PFSK-1 (cell line): ENCODE results near the gene KRTAP10-3. TPM values are rescaled to one million over a fixed set of nuclear protein-coding genes. Genes with fewer than 3 reads are reported as not detected.

ENCODE experiments used
- FOXP2 ChIP-seq: optimal IDR thresholded peaks from 2 replicates; pipeline ENCODE3; 2011; ENCODE audit warnings: borderline replicate concordance, control low read depth, inconsistent platforms; ENCODE audit not compliant: insufficient read depth; ENCODE audit errors: extremely low read length, extremely low read depth
- POLR2AphosphoS5 ChIP-seq: IDR thresholded peaks from 2 replicates; pipeline ENCODE4 v1.6.1; 2012; ENCODE audit warnings: low read depth, mild to moderate bottlenecking, control low read depth, low read length, moderate library complexity
- SIN3A ChIP-seq: IDR thresholded peaks from 2 replicates; pipeline ENCODE4 v1.6.1; 2012; ENCODE audit warnings: mild to moderate bottlenecking, low read length, moderate library complexity, borderline replicate concordance; ENCODE audit not compliant: insufficient read depth
- TAF1 ChIP-seq: IDR thresholded peaks from 2 replicates; pipeline ENCODE4 v1.6.1; 2012; ENCODE audit warnings: low read length, control low read depth, borderline replicate concordance; ENCODE audit not compliant: insufficient read depth
- polyA plus RNA-seq: library from polyadenylated mRNA; unstranded; fragments of >200 nt; gene quantifications from one replicate; pipeline ENCODE4 v1.2.1, GENCODE V29; 2012; ENCODE audit warnings: low read depth, missing spikeins; ENCODE audit not compliant: insufficient read length
- TF ChIP-seq, protein P1 (sequence below), 2 experiments: IDR thresholded peaks; 2 replicates each; pipeline versions ENCODE4 v1.6.1 to v1.8.0; 2011 to 2012; ENCODE audit warnings: low read depth in 2 of 2, low read length in 2 of 2, control low read depth in 1 of 2, inconsistent platforms in 1 of 2, mild to moderate bottlenecking in 1 of 2, moderate library complexity in 1 of 2; ENCODE audit not compliant: insufficient read depth in 1 of 2

Gene KRTAP10-3, protein sequence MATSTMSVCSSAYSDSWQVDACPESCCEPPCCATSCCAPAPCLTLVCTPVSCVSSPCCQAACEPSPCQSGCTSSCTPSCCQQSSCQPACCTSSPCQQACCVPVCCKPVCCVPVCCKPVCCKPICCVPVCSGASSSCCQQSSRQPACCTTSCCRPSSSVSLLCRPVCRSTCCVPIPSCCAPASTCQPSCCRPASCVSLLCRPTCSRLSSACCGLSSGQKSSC
- not detected for polyA plus RNA-seq

DNA sequence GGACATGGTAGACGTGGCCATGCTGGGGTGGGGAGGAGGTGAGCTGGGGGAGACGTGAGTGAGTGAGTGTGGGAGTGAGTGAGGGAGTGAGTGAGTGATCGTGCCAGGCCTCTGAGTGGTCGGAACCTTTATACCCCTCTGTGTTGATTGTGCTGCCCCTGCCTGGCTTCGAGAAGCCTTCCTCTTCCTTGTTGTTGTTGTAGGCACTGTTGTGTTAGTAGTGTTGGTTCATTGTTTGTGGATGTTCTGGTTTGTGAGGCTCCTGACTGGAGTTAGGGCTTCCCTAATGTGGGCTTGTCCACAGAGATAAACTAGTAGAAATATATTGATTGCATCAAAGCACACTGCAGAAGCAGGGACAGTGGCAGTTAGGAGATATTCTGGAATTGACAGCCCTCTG, at the start of gene KRTAP10-3:
KRTAP10-3 (minus strand) TSS at position 101 of the 400 bp plus-strand sequence; CDS start at position 21, 80 bp downstream.
- TF ChIP-seq, protein P1, sequence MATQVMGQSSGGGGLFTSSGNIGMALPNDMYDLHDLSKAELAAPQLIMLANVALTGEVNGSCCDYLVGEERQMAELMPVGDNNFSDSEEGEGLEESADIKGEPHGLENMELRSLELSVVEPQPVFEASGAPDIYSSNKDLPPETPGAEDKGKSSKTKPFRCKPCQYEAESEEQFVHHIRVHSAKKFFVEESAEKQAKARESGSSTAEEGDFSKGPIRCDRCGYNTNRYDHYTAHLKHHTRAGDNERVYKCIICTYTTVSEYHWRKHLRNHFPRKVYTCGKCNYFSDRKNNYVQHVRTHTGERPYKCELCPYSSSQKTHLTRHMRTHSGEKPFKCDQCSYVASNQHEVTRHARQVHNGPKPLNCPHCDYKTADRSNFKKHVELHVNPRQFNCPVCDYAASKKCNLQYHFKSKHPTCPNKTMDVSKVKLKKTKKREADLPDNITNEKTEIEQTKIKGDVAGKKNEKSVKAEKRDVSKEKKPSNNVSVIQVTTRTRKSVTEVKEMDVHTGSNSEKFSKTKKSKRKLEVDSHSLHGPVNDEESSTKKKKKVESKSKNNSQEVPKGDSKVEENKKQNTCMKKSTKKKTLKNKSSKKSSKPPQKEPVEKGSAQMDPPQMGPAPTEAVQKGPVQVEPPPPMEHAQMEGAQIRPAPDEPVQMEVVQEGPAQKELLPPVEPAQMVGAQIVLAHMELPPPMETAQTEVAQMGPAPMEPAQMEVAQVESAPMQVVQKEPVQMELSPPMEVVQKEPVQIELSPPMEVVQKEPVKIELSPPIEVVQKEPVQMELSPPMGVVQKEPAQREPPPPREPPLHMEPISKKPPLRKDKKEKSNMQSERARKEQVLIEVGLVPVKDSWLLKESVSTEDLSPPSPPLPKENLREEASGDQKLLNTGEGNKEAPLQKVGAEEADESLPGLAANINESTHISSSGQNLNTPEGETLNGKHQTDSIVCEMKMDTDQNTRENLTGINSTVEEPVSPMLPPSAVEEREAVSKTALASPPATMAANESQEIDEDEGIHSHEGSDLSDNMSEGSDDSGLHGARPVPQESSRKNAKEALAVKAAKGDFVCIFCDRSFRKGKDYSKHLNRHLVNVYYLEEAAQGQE (IDR thresholded peaks at IDR 0.05; ENCODE audit: insufficient read depth in 1 of 2, low read depth in 2 of 2, low read length in 2 of 2) = no peak
- TF ChIP-seq SIN3A = no peak
- no peak for TF ChIP-seq FOXP2
- TF ChIP-seq POLR2AphosphoS5 = no peak
- no peak for TF ChIP-seq TAF1

DNA sequence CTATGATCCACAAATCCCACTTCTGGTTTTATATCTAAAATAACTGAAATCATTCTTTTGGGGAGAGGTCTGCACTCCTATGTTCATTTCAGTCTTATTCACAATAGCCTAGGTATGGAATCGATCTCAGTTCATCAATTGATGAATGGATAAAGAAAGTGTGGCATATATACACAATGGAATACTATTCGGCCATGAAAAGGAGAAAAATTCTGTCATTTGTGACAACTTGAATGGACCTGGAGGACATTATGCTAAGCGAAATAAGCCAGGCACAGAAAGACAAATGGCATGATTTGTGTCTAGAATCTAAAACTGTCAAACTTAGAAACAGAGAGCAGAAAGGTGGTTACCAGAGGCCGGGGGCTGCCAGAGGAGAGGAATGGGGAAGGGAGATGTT, 47.9 kb upstream of the KRTAP10-3 start:
- TF ChIP-seq, protein P1 (IDR thresholded peaks at IDR 0.05; ENCODE audit: insufficient read depth in 1 of 2, low read depth in 2 of 2, low read length in 2 of 2) = no peak
- no peak for TF ChIP-seq SIN3A
- TF ChIP-seq POLR2AphosphoS5 = no peak
- no peak for TF ChIP-seq FOXP2
- no peak for TF ChIP-seq TAF1

DNA sequence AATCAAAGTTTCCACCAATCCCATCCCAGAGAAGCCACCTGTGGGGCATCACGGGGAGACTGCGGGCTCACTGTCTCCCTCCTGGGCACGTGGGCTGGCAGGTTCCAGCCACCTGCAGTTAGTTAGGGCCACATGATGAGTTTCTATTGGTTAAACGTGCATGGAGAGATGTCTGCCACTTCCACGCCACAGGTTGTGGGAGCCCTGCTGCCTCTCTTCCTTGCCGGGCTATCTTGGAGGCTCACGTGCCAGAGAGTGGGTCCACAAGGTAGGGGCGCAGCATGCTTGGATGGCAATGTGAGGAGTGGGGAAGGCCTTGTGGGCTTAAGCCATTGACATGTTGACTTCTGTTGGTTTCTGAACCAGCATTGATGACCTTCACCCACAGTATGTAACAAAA, 45.3 kb upstream of the KRTAP10-3 start:
- TF ChIP-seq SIN3A = no peak
- TF ChIP-seq, protein P1 (IDR thresholded peaks at IDR 0.05; ENCODE audit: insufficient read depth in 1 of 2, low read depth in 2 of 2, low read length in 2 of 2) = no peak

DNA sequence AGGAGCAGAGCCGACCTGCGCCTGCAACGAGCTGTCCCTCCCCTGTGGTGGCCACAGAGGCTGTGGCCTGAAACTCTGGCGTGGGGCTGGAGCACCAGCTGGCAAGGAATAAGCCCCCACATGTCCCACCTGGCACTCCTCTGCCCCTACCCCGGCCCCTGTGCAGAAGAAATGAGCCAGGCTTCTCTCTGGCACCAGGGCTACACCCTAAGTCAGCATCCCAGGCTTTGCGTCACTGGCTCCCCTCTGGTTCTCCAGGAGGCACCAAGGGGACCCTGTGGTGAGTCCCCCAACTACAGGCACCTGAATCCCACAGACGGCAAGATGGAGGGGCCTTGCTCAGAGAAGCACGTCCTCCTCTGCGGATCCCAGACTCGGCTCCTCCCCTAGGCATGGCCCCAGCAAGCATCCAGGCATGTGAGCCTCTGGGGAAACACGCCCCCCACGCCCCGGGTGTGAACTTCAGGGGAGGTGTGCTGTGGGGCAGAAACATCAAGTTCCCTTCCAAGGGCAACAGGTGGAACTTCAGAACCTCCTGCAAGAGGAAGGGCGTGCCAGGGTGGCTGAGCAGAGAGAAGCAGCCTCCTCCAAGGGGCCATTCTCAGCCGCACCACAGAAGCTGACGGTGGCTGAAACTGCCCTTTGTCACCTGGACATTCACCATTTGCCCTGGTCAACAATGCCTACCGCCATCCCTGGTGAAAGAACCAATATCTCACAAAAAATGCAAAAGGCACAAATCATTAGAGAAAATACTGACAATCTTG, 44.7 kb upstream of the KRTAP10-3 start:
- TF ChIP-seq POLR2AphosphoS5 (no peak), SIN3A (no peak), FOXP2 (no peak), TAF1 (no peak)
- TF ChIP-seq, protein P1 (IDR thresholded peaks at IDR 0.05; ENCODE audit: insufficient read depth in 1 of 2, low read depth in 2 of 2, low read length in 2 of 2) = no peak
